ENCODE results near the gene TTC7B.
A peak's percentile ranks its signal among the peaks of the same experiment; 100 is the strongest.
"Not testable (repeated sequence)": the region's sequence is repeated elsewhere in the genome, so short reads cannot be mapped to it uniquely, and the experiment has no call there.

The TTC7B gene

GRCh38 chr14:90815822-90816662 is at the start of gene TTC7B:
TSS of gene TTC7B (minus strand) at chr14:90816430. CDS start at chr14:90816295, 135 bp downstream.
- DNase-seq: peak in 1 of 2 experiments; percentile 13

- no peak for DNase-seq
Measured at GRCh38 chr14:90864741-90865140, 48.5 kb upstream of the TTC7B start.

- DNase-seq: no peak
Measured at GRCh38 chr14:90858511-90858910, 42.3 kb upstream of the TTC7B start.

- DNase-seq: no peak
Measured at GRCh38 chr14:90857866-90858265, 41.6 kb upstream of the TTC7B start.

- DNase-seq: not testable (repeated sequence)
Measured at GRCh38 chr14:90856115-90856514, 39.9 kb upstream of the TTC7B start.

GRCh38 chr14:90853116-90853515 is 36.9 kb upstream of the TTC7B start:
- no peak for DNase-seq

- no peak for DNase-seq
Measured at GRCh38 chr14:90851327-90852036, 35.3 kb upstream of the TTC7B start.

- no peak for DNase-seq
Measured at GRCh38 chr14:90850487-90850886, 34.3 kb upstream of the TTC7B start.

GRCh38 chr14:90849787-90850444 is 33.7 kb upstream of the TTC7B start:
- DNase-seq: no peak

GRCh38 chr14:90848944-90849731 is 32.9 kb upstream of the TTC7B start:
- no peak for DNase-seq

- DNase-seq: no peak
Measured at GRCh38 chr14:90846511-90846910, 30.3 kb upstream of the TTC7B start.

- DNase-seq: no peak
Measured at GRCh38 chr14:90844321-90844720, 28.1 kb upstream of the TTC7B start.

- DNase-seq: no peak
Measured at GRCh38 chr14:90842726-90843125, 26.5 kb upstream of the TTC7B start.

- DNase-seq: not testable (repeated sequence)
Measured at GRCh38 chr14:90840667-90841066, 24.4 kb upstream of the TTC7B start.

- DNase-seq: no peak
Measured at GRCh38 chr14:90839889-90840266, 23.6 kb upstream of the TTC7B start.

- DNase-seq: no peak
Measured at GRCh38 chr14:90839024-90839888, 23.0 kb upstream of the TTC7B start.

- not testable (repeated sequence) for DNase-seq
Measured at GRCh38 chr14:90838531-90838930, 22.3 kb upstream of the TTC7B start.

- no peak for DNase-seq
Measured at GRCh38 chr14:90837355-90837754, 21.1 kb upstream of the TTC7B start.

GRCh38 chr14:90836692-90837063 is 20.4 kb upstream of the TTC7B start:
- DNase-seq: no peak

- no peak for DNase-seq
Measured at GRCh38 chr14:90831821-90832220, 15.6 kb upstream of the TTC7B start.

GRCh38 chr14:90830931-90831701 is 14.9 kb upstream of the TTC7B start:
- DNase-seq: no peak
